Measurements from ENCODE around the gene ASF1A.

DNA sequence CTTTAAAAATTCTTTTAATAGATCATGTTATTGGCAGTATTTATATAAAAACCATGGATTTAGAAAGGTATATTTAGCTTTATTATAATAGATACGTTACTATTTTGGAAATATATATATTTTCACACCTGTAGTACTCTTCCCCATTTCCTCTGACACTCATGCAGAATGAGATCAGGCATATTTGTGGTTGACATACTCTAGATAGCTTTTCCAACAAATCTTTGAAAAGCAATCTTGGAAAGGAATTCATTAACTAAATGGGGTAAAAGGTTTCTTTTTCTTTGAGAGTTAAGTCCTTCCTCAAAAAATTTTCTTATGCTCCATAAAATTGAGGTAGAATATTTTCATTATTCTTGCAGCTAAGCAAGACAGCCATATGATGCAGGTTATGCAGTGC lies 14.5 kb downstream of the ASF1A start:
- TF ChIP-seq EZH2 (IDR thresholded peaks at IDR 0.05; ENCODE audit: insufficient read depth, poor library complexity, severe bottlenecking) (no peak), EZH2phosphoT487 (IDR thresholded peaks at IDR 0.05; ENCODE audit: insufficient read depth, low read depth) (no peak)

Measured in GM23248 (cell line).